Smooth muscle cell of the brain vasculature (primary cell): ENCODE results near the gene ENC1.

Experiments
- DNase-seq: peaks from one replicate; pipeline ENCODE4 v3.0.0-alpha.2; 2012; ENCODE audit warnings: low read depth, low spot score

Gene ENC1

GRCh38 chr5:74608736-74609601, 31.6 kb downstream of the ENC1 start:
- DNase-seq = no peak

- no peak for DNase-seq
These were observed 34.8 kb downstream of the ENC1 start for GRCh38 chr5:74605759-74606158.

- DNase-seq = no peak
These were observed 37.2 kb downstream of the ENC1 start for GRCh38 chr5:74603376-74603775.

- DNase-seq = no peak
These were observed 41.4 kb downstream of the ENC1 start for GRCh38 chr5:74599148-74599547.

GRCh38 chr5:74598731-74599130, 41.8 kb downstream of the ENC1 start:
- no peak for DNase-seq

GRCh38 chr5:74596927-74597326, 43.6 kb downstream of the ENC1 start:
- DNase-seq = no peak

GRCh38 chr5:74595143-74595925, 45.2 kb downstream of the ENC1 start:
- DNase-seq = no peak

- DNase-seq = no peak
These were observed 46.1 kb downstream of the ENC1 start for GRCh38 chr5:74594137-74595040.

GRCh38 chr5:74589204-74590056, 51.1 kb downstream of the ENC1 start:
- DNase-seq = no peak

GRCh38 chr5:74588415-74588814, 52.1 kb downstream of the ENC1 start:
- DNase-seq = no peak

GRCh38 chr5:74587890-74588289, 52.6 kb downstream of the ENC1 start:
- no peak for DNase-seq

- no peak for DNase-seq
These were observed 53.2 kb downstream of the ENC1 start for GRCh38 chr5:74587300-74587699.

- DNase-seq = no peak
These were observed 53.7 kb downstream of the ENC1 start for GRCh38 chr5:74586856-74587255.

- no peak for DNase-seq
These were observed 57.7 kb downstream of the ENC1 start for GRCh38 chr5:74582853-74583252.

GRCh38 chr5:74581988-74582365, 58.6 kb downstream of the ENC1 start:
- no peak for DNase-seq

GRCh38 chr5:74580729-74581109, 59.8 kb downstream of the ENC1 start:
- DNase-seq = no peak

GRCh38 chr5:74579215-74579614, 61.3 kb downstream of the ENC1 start:
- DNase-seq = no peak

GRCh38 chr5:74578356-74579044, 62.0 kb downstream of the ENC1 start:
- no peak for DNase-seq
